H1 (cell line): ENCODE data around the gene ARID5B. TPM values are rescaled to one million over a fixed set of nuclear protein-coding genes. Genes with fewer than 3 reads are reported as not detected.

Experiments
- CTCF ChIA-PET: fragments of 300-600 bp; sonication (Branson Sonifier 250); formaldehyde crosslinking; loops from one replicate; lab custom pipeline; 2021; ENCODE audit not compliant: partially characterized antibody; lab: Charles Lee
- POLR2A ChIA-PET: fragments of 300-600 bp; sonication (Branson Sonifier 250); formaldehyde crosslinking; loops from one replicate; lab custom pipeline; 2021; ENCODE audit warnings: inconsistent platforms; ENCODE audit not compliant: partially characterized antibody; lab: Charles Lee
- DNase-seq, 2 experiments: peaks; one replicate each; pipeline versions ENCODE4 v3.0.0 to v3.0.0-alpha.2; 2010 to 2022; ENCODE audit warnings: low spot score in 2 of 2, low read depth in 1 of 2, mixed read lengths in 1 of 2
- FAIRE-seq: peaks from 2 replicates; lab custom pipeline; 2011; peaks lifted over from hg19 to GRCh38; lab: Jason Lieb, UNC
- H2AFZ ChIP-seq: 2 replicates; pipeline ENCODE4 v1.8.1; 2012; ENCODE audit warnings: low read length, inconsistent platforms
- H2AK5ac ChIP-seq: 2 replicates; pipeline ENCODE4 v1.6.1; 2013; ENCODE audit warnings: low read depth, low read length
- H2BK120ac ChIP-seq: replicated peaks from 2 replicates; pipeline ENCODE3; 2013; ENCODE audit warnings: low read depth, low read length, inconsistent platforms
- H2BK12ac ChIP-seq: 2 replicates; pipeline ENCODE4 v1.6.1; 2013; ENCODE audit warnings: low read depth, low read length
- H2BK15ac ChIP-seq: 2 replicates; pipeline ENCODE4 v1.6.1; 2013; ENCODE audit warnings: low read length
- H2BK20ac ChIP-seq: 2 replicates; pipeline ENCODE4 v1.6.1; 2013; ENCODE audit warnings: low read length
- H2BK5ac ChIP-seq: 2 replicates; pipeline ENCODE4 v1.6.1; 2013; ENCODE audit warnings: low read depth, low read length
- H3K14ac ChIP-seq: 2 replicates; pipeline ENCODE4 v1.6.1; 2013; ENCODE audit warnings: inconsistent platforms; ENCODE audit not compliant: insufficient read length
- H3K18ac ChIP-seq: 2 replicates; pipeline ENCODE4 v1.6.1; 2013; ENCODE audit warnings: low read length; ENCODE audit errors: extremely low read depth
- H3K23ac ChIP-seq: 2 replicates; pipeline ENCODE4 v1.6.1; 2013; ENCODE audit warnings: inconsistent platforms; ENCODE audit not compliant: insufficient read length
- H3K23me2 ChIP-seq: 2 replicates; pipeline ENCODE4 v1.6.1; 2013; ENCODE audit warnings: low read depth, low read length
- H3K27ac ChIP-seq: 2 replicates; pipeline ENCODE4 v1.6.1; 2011; ENCODE audit warnings: low read depth, low read length, inconsistent platforms
- H3K27me3 ChIP-seq, 4 experiments: replicated peaks in 1 of 4; 1 replicate in 1 of 4; 2 replicates in 3 of 4; pipeline versions ENCODE4 v1.6.1 to v1.8.1; 2011 to 2013; ENCODE audit warnings: low read length in 3 of 4, mild to moderate bottlenecking in 3 of 4, inconsistent platforms in 2 of 4, mixed read lengths in 2 of 4, moderate library complexity in 1 of 4; ENCODE audit not compliant: control insufficient read depth in 3 of 4, insufficient read depth in 3 of 4; ENCODE audit errors: extremely low read depth in 1 of 4
- H3K36me3 ChIP-seq, 4 experiments: 2 replicates each; pipeline versions ENCODE4 v1.6.1 to v1.8.1; 2011 to 2013; ENCODE audit warnings: mild to moderate bottlenecking in 4 of 4, low read length in 3 of 4, moderate library complexity in 2 of 4, control low read depth in 1 of 4, inconsistent platforms in 1 of 4; ENCODE audit not compliant: insufficient read depth in 4 of 4, control insufficient read depth in 2 of 4
- H3K4ac ChIP-seq: replicated peaks from 2 replicates; pipeline ENCODE3; 2013; ENCODE audit warnings: low read length, low read depth, mixed read lengths, inconsistent platforms; ENCODE audit not compliant: insufficient read length
- H3K4me1 ChIP-seq, 4 experiments: replicated peaks in 1 of 4; 1 replicate in 1 of 4; 2 replicates in 3 of 4; pipeline versions ENCODE4 v1.6.1 to v1.8.1; 2011 to 2013; ENCODE audit warnings: low read length in 3 of 4, inconsistent platforms in 2 of 4, mixed read lengths in 1 of 4; ENCODE audit not compliant: insufficient read depth in 4 of 4, control insufficient read depth in 3 of 4
- H3K4me2 ChIP-seq, 2 experiments: 2 replicates each; pipeline versions ENCODE4 v1.6.1 to v1.8.1; 2011 to 2013; ENCODE audit warnings: low read depth in 2 of 2, low read length in 2 of 2, control low read depth in 1 of 2, inconsistent platforms in 1 of 2, mild to moderate bottlenecking in 1 of 2; ENCODE audit not compliant: insufficient read depth in 1 of 2
- H3K4me3 ChIP-seq, 4 experiments: fragments of 200-600, 300-600 bp in 1 of 4; sonication (generic), shearing (Covaris generic), sonication (Bioruptor Twin) in 1 of 4; 2 replicates each; pipeline versions ENCODE4 v1.5.1 to v1.8.1; 2011 to 2016; ENCODE audit warnings: low read length in 4 of 4, low read depth in 3 of 4, control low read depth in 2 of 4, inconsistent platforms in 2 of 4, mild to moderate bottlenecking in 2 of 4, mixed read lengths in 1 of 4, moderate library complexity in 1 of 4; ENCODE audit not compliant: insufficient read depth in 2 of 4; ENCODE audit errors: extremely low read depth in 1 of 4
- H3K56ac ChIP-seq: replicated peaks from 2 replicates; pipeline ENCODE3; 2013; ENCODE audit warnings: low read depth, mild to moderate bottlenecking, mixed read lengths, low read length, inconsistent platforms; ENCODE audit not compliant: insufficient read length
- H3K79me1 ChIP-seq: 2 replicates; pipeline ENCODE4 v1.6.1; 2013; ENCODE audit warnings: low read depth, low read length, control low read depth
- H3K79me2 ChIP-seq, 2 experiments: 2 replicates each; pipeline versions ENCODE4 v1.6.1 to v1.8.1; 2012 to 2013; ENCODE audit warnings: low read length in 2 of 2, mild to moderate bottlenecking in 2 of 2, inconsistent platforms in 1 of 2; ENCODE audit not compliant: insufficient read depth in 2 of 2, control insufficient read depth in 1 of 2
- H3K9ac ChIP-seq, 4 experiments: replicated peaks in 1 of 4; 1 replicate in 1 of 4; 2 replicates in 3 of 4; pipeline versions ENCODE4 v1.6.1 to v1.8.1; 2011 to 2013; ENCODE audit warnings: low read depth in 3 of 4, low read length in 3 of 4, control low read depth in 2 of 4, mild to moderate bottlenecking in 2 of 4, moderate library complexity in 2 of 4, inconsistent platforms in 1 of 4; ENCODE audit errors: extremely low read depth in 1 of 4
- H3K9me3 ChIP-seq, 2 experiments: 2 replicates each; pipeline versions ENCODE4 v1.6.1 to v1.8.1; 2012 to 2013; ENCODE audit warnings: mild to moderate bottlenecking in 2 of 2, moderate library complexity in 2 of 2, control low read depth in 1 of 2, inconsistent platforms in 1 of 2, low read depth in 1 of 2, low read length in 1 of 2, mixed read lengths in 1 of 2; ENCODE audit not compliant: insufficient read depth in 2 of 2
- H4K20me1 ChIP-seq, 2 experiments: replicated peaks in 1 of 2; 2 replicates each; pipeline versions ENCODE3 to v1.8.1; 2011 to 2013; ENCODE audit warnings: inconsistent platforms in 2 of 2, low read length in 2 of 2, mild to moderate bottlenecking in 1 of 2; ENCODE audit not compliant: insufficient read depth in 2 of 2, control insufficient read depth in 1 of 2
- H4K5ac ChIP-seq: 2 replicates; pipeline ENCODE4 v1.6.1; 2013; ENCODE audit warnings: low read length, low read depth, mixed read lengths, inconsistent platforms; ENCODE audit not compliant: insufficient read length
- H4K8ac ChIP-seq: 2 replicates; pipeline ENCODE4 v1.8.0; 2013; ENCODE audit warnings: mild to moderate bottlenecking, moderate library complexity, low read length, inconsistent platforms; ENCODE audit not compliant: insufficient read depth; ENCODE audit errors: extremely low read depth
- H4K91ac ChIP-seq: replicated peaks from 2 replicates; pipeline ENCODE3; 2013; ENCODE audit warnings: low read length, mixed read lengths, inconsistent platforms; ENCODE audit not compliant: insufficient read length
- BRCA1 ChIP-seq: IDR thresholded peaks from 2 replicates; pipeline ENCODE4 v1.6.1; 2012; ENCODE audit warnings: low read depth, low read length, improper control_type of control experiment
- EZH2 ChIP-seq: fragments of 200-600 bp; sonication (generic); IDR thresholded peaks from 2 replicates; pipeline ENCODE4 v1.7.1; 2012; ENCODE audit warnings: low read depth, mild to moderate bottlenecking, moderate library complexity, low read length, inconsistent platforms; ENCODE audit not compliant: severe bottlenecking
- SP2 ChIP-seq: IDR thresholded peaks from 2 replicates; pipeline ENCODE4 v1.6.1; 2012; ENCODE audit warnings: mild to moderate bottlenecking, low read length, inconsistent platforms
- WGBS, 2 experiments: shearing (Covaris generic) in 1 of 2; methylation state at CpG; one replicate each; pipeline versions ENCODE4 v1.1.6 to v1.1.7; 2013 to 2015; ENCODE audit warnings: low lambda C conversion rate in 2 of 2, mixed read lengths in 2 of 2, inconsistent platforms in 1 of 2, low coverage in 1 of 2, missing lambda C conversion rate in 1 of 2; ENCODE audit not compliant: insufficient replicate concordance in 2 of 2, insufficient coverage in 1 of 2, insufficient read length in 1 of 2; ENCODE audit errors: extremely low coverage in 1 of 2, missing lambda C conversion rate in 1 of 2; 5-methylcytosine and 5-hydroxymethylcytosine counted together
- polyA plus RNA-seq, 7 experiments: library from polyadenylated mRNA; depleted of rRNA in 3 of 7; stranded (reverse) in 5 of 7; unstranded in 2 of 7; fragments of >200 nt in 5 of 7; fragments of 200-250 nt in 2 of 7; gene quantifications; 1 replicate in 5 of 7; 2 replicates in 1 of 7; 4 replicates in 1 of 7; pipeline versions ENCODE4 v1.2.1 to v1.2.3, GENCODE V29; 2011 to 2013; ENCODE audit warnings: missing spikeins in 2 of 7, mixed read lengths in 2 of 7
- total RNA-seq: library from RNA; stranded (reverse); fragmentation: NEBNext Ultra II Directional; extraction: Animal tissue kit (Norgen Biotek cat#: 25700); gene quantifications from 2 replicates; pipeline ENCODE4 v1.2.1, GENCODE V29; 2021

The ARID5B gene
- total and polyA plus RNA-seq, 2 of the 8 experiments (the other 6 are each of a cell fraction or from before 2014, with no cell fraction given): 0.21 to 1.1 TPM

GRCh38 chr10:61891906-61892585, 9.5 kb upstream of the ARID5B start:
- Histone ChIP-seq H3K23me2 (no peaks in the 10 kb centered on the region; the same call in 1 of the 2 replicates), H3K9ac (no peak overlapping the region), H3K27ac (no peak overlapping the region), H3K4me3 (no peak overlapping the region), H2AK5ac (no peak overlapping the region), H4K8ac (no peak overlapping the region), H3K79me1 (no peaks in the 10 kb centered on the region), H3K27me3 (peaks cover 0 to 3% (median 2%) of the 10 kb centered on the region in 4 experiments; a peak in 6 of 7 replicates), H2BK15ac (no peak overlapping the region), H3K36me3 (no peaks in the 10 kb centered on the region), H3K79me2 (no peaks in the 10 kb centered on the region), H4K91ac (no peak overlapping the region), H3K4me1 (peaks cover 0 to under 1% (median 0%) of the 10 kb centered on the region in 4 experiments; a peak in 2 of 7 replicates), H4K5ac (no peak overlapping the region), H3K23ac (no peak overlapping the region), H3K4ac (no peak overlapping the region), H2BK5ac (no peak overlapping the region), H3K4me2 (no peak overlapping the region), H3K9me3 (no peaks in the 10 kb centered on the region), H3K14ac (no peak overlapping the region), H2BK12ac (no peak overlapping the region), H2BK20ac (no peak overlapping the region), H2AFZ (no peak overlapping the region), H2BK120ac (no peak overlapping the region), H3K56ac (no peak overlapping the region), H4K20me1 (no peaks in the 10 kb centered on the region), H3K18ac (no peak overlapping the region)
- no peak for TF ChIP-seq BRCA1
- TF ChIP-seq EZH2: no peak
- no peak for TF ChIP-seq SP2
- DNase-seq (no peak), FAIRE-seq (no peak)
- ChIA-PET POLR2A (no interaction called here), CTCF (no interaction called here)
- 87% methylated on average over 5 of the region's 5 CpGs; no CpG with 5 or more reads in 1 of the 2 experiments for WGBS, 2 experiments
